Endothelial cell of umbilical vein (primary cell): Measurements from ENCODE around the gene ADGRD1. TPM values are rescaled to one million over a fixed set of nuclear protein-coding genes. Genes with fewer than 3 reads are reported as not detected.

Experiments used
- BruUV-seq: library from RNA; stranded (reverse); fragments of 400-500 nt; replicated peaks from 2 replicates; lab custom pipeline; 2021; lab: Mats Ljungman, UMichigan
- CTCF ChIA-PET: fragments of 300-600, 350-600 bp; sonication (Branson Sonifier 250); formaldehyde crosslinking; loops from one replicate; lab custom pipeline; 2021; ENCODE audit warnings: antibody characterized with exemption, inconsistent platforms; lab: Charles Lee
- POLR2A ChIA-PET: fragments of 300-600, 350-600 bp; sonication (Branson Sonifier 250); formaldehyde crosslinking; loops from one replicate; lab custom pipeline; 2021; ENCODE audit warnings: antibody characterized with exemption, inconsistent platforms; lab: Charles Lee
- DNase-seq: peaks from one replicate; pipeline ENCODE4 v3.0.0-alpha.2; 2011; ENCODE audit warnings: low read depth, low spot score
- FAIRE-seq: peaks from 2 replicates; lab custom pipeline; 2011; peaks lifted over from hg19 to GRCh38; lab: Jason Lieb, UNC
- H2AFZ ChIP-seq: 2 replicates; pipeline ENCODE4 v1.6.0; 2012; ENCODE audit warnings: low read depth, low read length, control low read depth, inconsistent platforms
- H3K27ac ChIP-seq: 2 replicates; pipeline ENCODE4 v1.5.1; 2011; ENCODE audit warnings: low read depth, mild to moderate bottlenecking, control low read depth, low read length, moderate library complexity; ENCODE audit not compliant: insufficient read depth
- H3K27me3 ChIP-seq, 2 experiments: 2 replicates each; pipeline versions ENCODE4 v1.6.0 to v1.6.1; 2011; ENCODE audit warnings: low read length in 2 of 2, mixed read lengths in 1 of 2; ENCODE audit not compliant: control insufficient read depth in 2 of 2, insufficient read depth in 2 of 2
- H3K36me3 ChIP-seq, 2 experiments: 2 replicates in 1 of 2; 3 replicates in 1 of 2; pipeline ENCODE4 v1.5.1; 2011; ENCODE audit warnings: low read length in 2 of 2, mild to moderate bottlenecking in 1 of 2, moderate library complexity in 1 of 2; ENCODE audit not compliant: control insufficient read depth in 2 of 2, insufficient read depth in 2 of 2; ENCODE audit errors: extremely low read depth in 1 of 2
- H3K4me1 ChIP-seq: 3 replicates; pipeline ENCODE4 v1.5.1; 2011; ENCODE audit warnings: mild to moderate bottlenecking, low read length; ENCODE audit not compliant: control insufficient read depth, insufficient read depth; ENCODE audit errors: extremely low read depth
- H3K4me2 ChIP-seq: 2 replicates; pipeline ENCODE4 v1.6.1; 2011; ENCODE audit warnings: low read length, control low read depth, mixed read lengths; ENCODE audit not compliant: insufficient read depth
- H3K4me3 ChIP-seq, 3 experiments: fragments of 200-600 bp in 1 of 3; sonication (generic), shearing (Covaris generic) in 1 of 3; replicated peaks in 1 of 3; 2 replicates each; pipeline ENCODE4 v1.5.1; 2011 to 2016; ENCODE audit warnings: control low read depth in 3 of 3, low read length in 3 of 3, mild to moderate bottlenecking in 2 of 3, inconsistent platforms in 1 of 3, low read depth in 1 of 3, moderate library complexity in 1 of 3; ENCODE audit not compliant: insufficient read depth in 1 of 3
- H3K79me2 ChIP-seq: 2 replicates; pipeline ENCODE4 v1.6.0; 2012; ENCODE audit warnings: low read length, inconsistent platforms; ENCODE audit not compliant: control insufficient read depth, insufficient read depth
- H3K9ac ChIP-seq: replicated peaks from 2 replicates; pipeline ENCODE3; 2011; ENCODE audit warnings: low read length, control low read depth; ENCODE audit not compliant: insufficient read depth; ENCODE audit errors: extremely low read depth
- H3K9me1 ChIP-seq: replicated peaks from 3 replicates; pipeline ENCODE4 v1.6.0; 2011; ENCODE audit warnings: mild to moderate bottlenecking, low read length; ENCODE audit not compliant: control insufficient read depth, insufficient read depth; ENCODE audit errors: extremely low read depth
- H3K9me3 ChIP-seq: replicated peaks from 2 replicates; pipeline ENCODE4 v1.5.1; 2012; ENCODE audit warnings: low read length, inconsistent platforms; ENCODE audit not compliant: control insufficient read depth, insufficient read depth
- H4K20me1 ChIP-seq: replicated peaks from 2 replicates; pipeline ENCODE3; 2011; ENCODE audit warnings: mild to moderate bottlenecking, low read length; ENCODE audit not compliant: control insufficient read depth, insufficient read depth; ENCODE audit errors: extremely low read depth
- CTCF ChIP-seq, 2 donors: IDR thresholded peaks; 1 replicate in 1 of 2; 2 replicates in 1 of 2; pipeline ENCODE4 v1.5.1; 2011; ENCODE audit warnings: low read length in 2 of 2, mild to moderate bottlenecking in 2 of 2, moderate library complexity in 2 of 2, control low read depth in 1 of 2, inconsistent platforms in 1 of 2, low read depth in 1 of 2; ENCODE audit not compliant: insufficient read depth in 1 of 2; ENCODE audit errors: extremely low read depth in 1 of 2
- EZH2 ChIP-seq: IDR thresholded peaks from 2 replicates; pipeline ENCODE4 v1.6.1; 2012; ENCODE audit warnings: borderline replicate concordance, low read depth, mild to moderate bottlenecking, moderate library complexity, low read length, inconsistent platforms; ENCODE audit not compliant: severe bottlenecking
- FOS ChIP-seq: IDR thresholded peaks from 2 replicates; pipeline ENCODE4 v1.6.1; 2011; ENCODE audit warnings: mild to moderate bottlenecking, low read length, moderate library complexity, borderline replicate concordance; ENCODE audit not compliant: insufficient read depth
- GATA2 ChIP-seq: IDR thresholded peaks from 2 replicates; pipeline ENCODE4 v1.7.0; 2011; ENCODE audit warnings: low read depth, mild to moderate bottlenecking, moderate library complexity, mixed read lengths, low read length; ENCODE audit not compliant: insufficient read length, insufficient read depth
- JUN ChIP-seq: IDR thresholded peaks from 2 replicates; pipeline ENCODE4 v1.6.1; 2011; ENCODE audit warnings: borderline replicate concordance, low read depth; ENCODE audit not compliant: insufficient read length, insufficient read depth
- MAX ChIP-seq: IDR thresholded peaks from 2 replicates; pipeline ENCODE4 v1.6.1; 2011; ENCODE audit not compliant: insufficient read depth, insufficient read length
- MYC ChIP-seq: IDR thresholded peaks from one replicate; pipeline ENCODE4 v1.6.1; 2011; ENCODE audit warnings: mild to moderate bottlenecking, low read depth, low read length
- POLR2A ChIP-seq: IDR thresholded peaks from 2 replicates; pipeline ENCODE4 v1.6.1; 2012; ENCODE audit warnings: low read depth, mild to moderate bottlenecking, control low read depth, low read length
- POLR2AphosphoS5 ChIP-seq: IDR thresholded peaks from 2 replicates; pipeline ENCODE4 v1.6.1; 2012; ENCODE audit warnings: low read depth, mild to moderate bottlenecking, control low read depth, low read length, moderate library complexity; ENCODE audit not compliant: insufficient read depth
- dilution Hi-C: fragments of 300-500 bp; cut with MboI; formaldehyde crosslinking; loops from one replicate; pipeline ENCODE4 v1.15.0; 2019; ENCODE audit warnings: low sequenced_read_pairs; ENCODE audit not compliant: extremely low pct_ligation_motif_present
- intact Hi-C: fragments of 100-400 bp; cut with micrococcal nuclease; formaldehyde crosslinking; loops from one replicate; pipeline ENCODE4 v1.10.0; 2022
- polyA plus RNA-seq, 4 experiments: library from polyadenylated mRNA; depleted of rRNA in 3 of 4; stranded (reverse) in 3 of 4; unstranded in 1 of 4; fragments of >200 nt; gene quantifications; 2 replicates each; pipeline versions ENCODE4 v1.2.1 to v1.2.3, GENCODE V29; 2011 to 2012; ENCODE audit warnings: missing spikeins in 1 of 4
- total RNA-seq: library from RNA; stranded (reverse); gene quantifications from 2 replicates; pipeline ENCODE4 v1.2.3, GENCODE V29; 2021

ADGRD1 gene
- total and polyA plus RNA-seq, 2 donors (not counting 3 experiments of a cell fraction or from before 2014, with no cell fraction given), result 0.07 TPM; not detected in 1

- H2AFZ ChIP-seq, result no peak overlapping the region
- ChIA-PET CTCF (no interaction called here), POLR2A (no interaction called here)
- no peaks in the 10 kb centered on the region for H3K79me2 ChIP-seq
- H3K27me3 ChIP-seq, result no peaks in the 10 kb centered on the region
- H3K9ac ChIP-seq, result no peak overlapping the region
- dilution Hi-C loops (no loop called here), intact Hi-C loops (no loop called here)
- H3K9me3 ChIP-seq, result no peaks in the 10 kb centered on the region
- no peak overlapping the region for H3K27ac ChIP-seq
- no peak for FAIRE-seq
- H4K20me1 ChIP-seq, result no peaks in the 10 kb centered on the region
- TF ChIP-seq FOS, result no peak
- no peak for TF ChIP-seq JUN
- no peak for TF ChIP-seq MAX
- no peak for TF ChIP-seq GATA2
- TF ChIP-seq CTCF (IDR thresholded peaks at IDR 0.05; ENCODE audit: extremely low read depth in 1 of 2, insufficient read depth in 1 of 2, low read depth in 1 of 2, low read length in 2 of 2), result no peak
- no peak for TF ChIP-seq POLR2A
- TF ChIP-seq EZH2, result no peak
- no peak for TF ChIP-seq POLR2AphosphoS5
- no peak for TF ChIP-seq MYC
- no TSS peak for BruUV-seq
- H3K36me3 ChIP-seq, result no peaks in the 10 kb centered on the region
- H3K9me1 ChIP-seq, result no peaks in the 10 kb centered on the region
- H3K4me3 ChIP-seq, result no peak overlapping the region
- H3K4me2 ChIP-seq, result no peak overlapping the region
- DNase-seq, result no peak
- no peaks in the 10 kb centered on the region for H3K4me1 ChIP-seq
These were observed 91.2 kb downstream of the ADGRD1 start for GRCh38 chr12:131044760-131045381.
